ENCODE data around the gene MAP9. TPM values are rescaled to one million over a fixed set of nuclear protein-coding genes. Genes with fewer than 3 reads are reported as not detected.
"Not testable (repeated sequence)": the region's sequence is repeated elsewhere in the genome, so short reads cannot be mapped to it uniquely, and the experiment has no call there.

Gene MAP9
- total RNA-seq, 2 experiments from 2014 or later: 3.2 to 13.4 TPM

GRCh38 chr4:155322782-155323181, 54.0 kb downstream of the MAP9 start:
- Histone ChIP-seq H3K27ac (ENCODE audit: low read depth, low read length, poor library complexity, severe bottlenecking) (no peak overlapping the region), H3K4me1 (ENCODE audit: insufficient read depth, low read length, poor library complexity, severe bottlenecking) (no peaks in the 10 kb centered on the region), H3K9me3 (ENCODE audit: low read length) (no peaks in the 10 kb centered on the region), H3K79me2 (ENCODE audit: insufficient read depth, low read depth, low read length) (no peaks in the 10 kb centered on the region), H2AFZ (ENCODE audit: low read length) (no peak overlapping the region), H3K4me2 (ENCODE audit: low read length) (no peak overlapping the region), H3K4me3 (ENCODE audit: low read depth, low read length, poor library complexity, severe bottlenecking) (no peak overlapping the region), H4K20me1 (ENCODE audit: insufficient read depth, low read length) (no peaks in the 10 kb centered on the region), H3K36me3 (ENCODE audit: insufficient read depth, low read length) (no peaks in the 10 kb centered on the region), H3K9me2 (ENCODE audit: insufficient read depth, low read length) (no peaks in the 10 kb centered on the region)
- no TSS peak for BruUV-seq (replicated peaks)
- CTCF ChIA-PET (ENCODE audit: unreplicated experiment): no interaction called here
- POLR2A ChIA-PET: interaction anchor here (0.5 to 0.6 kb wide), 2 partner anchors 91 to 358 kb away, joined by 3 read pairs; no protein-coding TSS in a partner anchor
- TF ChIP-seq EZH2phosphoT487 (IDR thresholded peaks at IDR 0.05; ENCODE audit: borderline replicate concordance, low read depth, low read length): no peak
- no peak for TF ChIP-seq CTCF (conservative IDR thresholded peaks at IDR 0.05; ENCODE audit: low read length)
- DNase-seq (ENCODE audit: low spot score): no peak
- intact Hi-C loops (cut with micrococcal nuclease; ENCODE audit: unreplicated experiment): no loop called here

- Histone ChIP-seq H3K27ac (ENCODE audit: low read depth, low read length, poor library complexity, severe bottlenecking) (no peak overlapping the region), H3K79me2 (ENCODE audit: insufficient read depth, low read depth, low read length) (no peaks in the 10 kb centered on the region), H3K9me2 (ENCODE audit: insufficient read depth, low read length) (no peaks in the 10 kb centered on the region), H2AFZ (ENCODE audit: low read length) (no peak overlapping the region), H4K20me1 (ENCODE audit: insufficient read depth, low read length) (no peaks in the 10 kb centered on the region), H3K9me3 (ENCODE audit: low read length) (no peaks in the 10 kb centered on the region), H3K4me1 (ENCODE audit: insufficient read depth, low read length, poor library complexity, severe bottlenecking) (no peaks in the 10 kb centered on the region), H3K36me3 (ENCODE audit: insufficient read depth, low read length) (no peaks in the 10 kb centered on the region), H3K4me3 (ENCODE audit: low read depth, low read length, poor library complexity, severe bottlenecking) (no peak overlapping the region), H3K4me2 (ENCODE audit: low read length) (no peak overlapping the region)
- no peak for DNase-seq (ENCODE audit: low spot score)
- CTCF ChIA-PET (ENCODE audit: unreplicated experiment): no interaction called here
- TF ChIP-seq EZH2phosphoT487 (IDR thresholded peaks at IDR 0.05; ENCODE audit: borderline replicate concordance, low read depth, low read length): no peak
- no peak for TF ChIP-seq CTCF (conservative IDR thresholded peaks at IDR 0.05; ENCODE audit: low read length)
- POLR2A ChIA-PET: interaction anchor here (0.7 kb wide), 1 partner anchor 1584 kb away, joined by 5 read pairs; no protein-coding TSS in a partner anchor
- intact Hi-C loops (cut with micrococcal nuclease; ENCODE audit: unreplicated experiment): no loop called here
- BruUV-seq (replicated peaks): no TSS peak
These were observed 55.8 kb downstream of the MAP9 start for GRCh38 chr4:155321006-155321405.

- H3K4me1 ChIP-seq (ENCODE audit: insufficient read depth, low read length, poor library complexity, severe bottlenecking): no peaks in the 10 kb centered on the region
- no peak overlapping the region for H2AFZ ChIP-seq (ENCODE audit: low read length)
- POLR2A ChIA-PET: no interaction called here
- no peak overlapping the region for H3K4me2 ChIP-seq (ENCODE audit: low read length)
- no peaks in the 10 kb centered on the region for H3K9me2 ChIP-seq (ENCODE audit: insufficient read depth, low read length)
- H4K20me1 ChIP-seq (ENCODE audit: insufficient read depth, low read length): no peaks in the 10 kb centered on the region
- no peak for TF ChIP-seq EZH2phosphoT487 (IDR thresholded peaks at IDR 0.05; ENCODE audit: borderline replicate concordance, low read depth, low read length)
- no peak for TF ChIP-seq CTCF (conservative IDR thresholded peaks at IDR 0.05; ENCODE audit: low read length)
- no peaks in the 10 kb centered on the region for H3K79me2 ChIP-seq (ENCODE audit: insufficient read depth, low read depth, low read length)
- intact Hi-C loops (cut with micrococcal nuclease; ENCODE audit: unreplicated experiment): no loop called here
- CTCF ChIA-PET (ENCODE audit: unreplicated experiment): no interaction called here
- H3K9me3 ChIP-seq (ENCODE audit: low read length): no peaks in the 10 kb centered on the region
- no peak for DNase-seq (ENCODE audit: low spot score)
- H3K27ac ChIP-seq (ENCODE audit: low read depth, low read length, poor library complexity, severe bottlenecking): no peak overlapping the region
- no peak overlapping the region for H3K4me3 ChIP-seq (ENCODE audit: low read depth, low read length, poor library complexity, severe bottlenecking)
- BruUV-seq (replicated peaks): no TSS peak
- H3K36me3 ChIP-seq (ENCODE audit: insufficient read depth, low read length): no peaks in the 10 kb centered on the region
These were observed 57.2 kb downstream of the MAP9 start for GRCh38 chr4:155319516-155319915.

GRCh38 chr4:155312027-155312426, 64.7 kb downstream of the MAP9 start:
- POLR2A ChIA-PET; intact Hi-C loops (cut with micrococcal nuclease; ENCODE audit: unreplicated experiment); H3K79me2 ChIP-seq (ENCODE audit: insufficient read depth, low read depth, low read length): not testable (repeated sequence)

More at GRCh38 chr4:155312027-155312426, 64.7 kb downstream of the MAP9 start:
- BruUV-seq (replicated peaks); H4K20me1 ChIP-seq (ENCODE audit: insufficient read depth, low read length); H3K9me2 ChIP-seq (ENCODE audit: insufficient read depth, low read length); H3K4me2 ChIP-seq (ENCODE audit: low read length); H2AFZ ChIP-seq (ENCODE audit: low read length); CTCF ChIA-PET (ENCODE audit: unreplicated experiment); H3K27ac ChIP-seq (ENCODE audit: low read depth, low read length, poor library complexity, severe bottlenecking); H3K36me3 ChIP-seq (ENCODE audit: insufficient read depth, low read length); H3K4me1 ChIP-seq (ENCODE audit: insufficient read depth, low read length, poor library complexity, severe bottlenecking); DNase-seq (ENCODE audit: low spot score); H3K4me3 ChIP-seq (ENCODE audit: low read depth, low read length, poor library complexity, severe bottlenecking); H3K9me3 ChIP-seq (ENCODE audit: low read length): not testable (repeated sequence)

Data from OCI-LY7 (cell line).